Suprapubic skin (tissue), 3 donors: Measurements from ENCODE around the gene RBM34.

ENCODE experiments used
- CTCF ChIP-seq, 2 donors: fragments of 200-600 bp in 1 of 2; fragments of 450-650 bp in 1 of 2; sonication (generic) in 1 of 2; IDR thresholded peaks; one replicate each; pipeline ENCODE4 v1.5.1; 2016 to 2019; ENCODE audit warnings: antibody characterized with exemption in 2 of 2, mild to moderate bottlenecking in 1 of 2, moderate library complexity in 1 of 2
- POLR2A ChIP-seq, 2 donors: fragments of 450-650 bp; IDR thresholded peaks; one replicate each; pipeline ENCODE4 v1.6.1; 2017; ENCODE audit warnings: antibody characterized with exemption in 2 of 2, mild to moderate bottlenecking in 2 of 2, moderate library complexity in 2 of 2

- TF ChIP-seq CTCF (IDR thresholded peaks at IDR 0.05) = no peak
- TF ChIP-seq POLR2A (IDR thresholded peaks at IDR 0.05) = no peak
Observed at GRCh38 chr1:235098547-235098946, 62.5 kb downstream of the RBM34 start.
